Esophagus muscularis mucosa (tissue), 4 donors: ENCODE data around the gene MYO1B. TPM values are rescaled to one million over a fixed set of nuclear protein-coding genes. Genes with fewer than 3 reads are reported as not detected.

ENCODE experiments used
- DNase-seq: peaks from one replicate; pipeline ENCODE4 v3.0.0-alpha.2; 2017; ENCODE audit errors: extremely low spot score
- H3K27ac ChIP-seq, 4 donors: fragments of 200-600 bp; sonication (generic); replicated peaks in 1 of 4; 1 replicate in 3 of 4; 2 replicates in 1 of 4; pipeline ENCODE4 v1.5.1; 2016 to 2019; ENCODE audit warnings: mild to moderate bottlenecking in 1 of 4
- H3K27me3 ChIP-seq, 4 donors: fragments of 200-600 bp; sonication (generic); one replicate each; pipeline versions ENCODE4 v1.5.1 to v1.6.0; 2016 to 2019
- H3K36me3 ChIP-seq, 4 donors: fragments of 200-600 bp; sonication (generic); one replicate each; pipeline ENCODE4 v1.5.1; 2016 to 2019
- H3K4me1 ChIP-seq, 4 donors: fragments of 200-600 bp; sonication (generic); one replicate each; pipeline ENCODE4 v1.5.1; 2016 to 2019
- H3K4me3 ChIP-seq, 4 donors: fragments of 200-600 bp; sonication (generic); 1 replicate in 2 of 4; 2 replicates in 2 of 4; pipeline ENCODE4 v1.5.1; 2016 to 2019; ENCODE audit warnings: mild to moderate bottlenecking in 4 of 4, moderate library complexity in 1 of 4
- H3K9me3 ChIP-seq, 4 donors: fragments of 200-600 bp; sonication (generic); 1 replicate in 3 of 4; 2 replicates in 1 of 4; pipeline ENCODE4 v1.5.1; 2016 to 2019
- CTCF ChIP-seq, 3 experiments: fragments of 200-600 bp in 2 of 3; fragments of 450-650 bp in 1 of 3; sonication (generic) in 2 of 3; IDR thresholded peaks; one replicate each; pipeline ENCODE4 v1.5.1; 2017 to 2019; ENCODE audit warnings: antibody characterized with exemption in 3 of 3, mild to moderate bottlenecking in 2 of 3, moderate library complexity in 1 of 3
- EP300 ChIP-seq: sonication (generic); formaldehyde crosslinking; IDR thresholded peaks from one replicate; pipeline ENCODE4 v1.6.1; 2017; ENCODE audit warnings: antibody characterized with exemption
- POLR2A ChIP-seq: fragments of 450-650 bp; IDR thresholded peaks from one replicate; pipeline ENCODE4 v1.6.1; 2017; ENCODE audit warnings: antibody characterized with exemption, moderate library complexity, mild to moderate bottlenecking, low read depth
- POLR2AphosphoS5 ChIP-seq, 2 donors: sonication (generic); formaldehyde crosslinking; IDR thresholded peaks; one replicate each; pipeline ENCODE4 v1.6.1; 2017; ENCODE audit warnings: antibody characterized with exemption in 2 of 2
- WGBS: methylation state at CpG from one replicate; pipeline ENCODE4 v1.1.5; 2018; 5-methylcytosine and 5-hydroxymethylcytosine counted together
- intact Hi-C: fragments of 100-400 bp; cut with DNase I; formaldehyde crosslinking; loops from one replicate; pipeline ENCODE4 v1.15.1; 2023
- total RNA-seq, 4 donors: library from RNA; depleted of rRNA; stranded (reverse); fragments of >200 nt; gene quantifications; one replicate each; pipeline versions ENCODE4 v1.1.0 to v1.2.1, GENCODE V29; 2016

MYO1B gene
- total RNA-seq, 4 donors from 2014 or later: 14.8 to 17.3 (median 15.9) TPM

GRCh38 chr2:191333911-191334357 lies 88.7 kb downstream of the MYO1B start:
- Histone ChIP-seq H3K9me3 (no peaks in the 10 kb centered on the region), H3K27ac (peak overlapping the region in 3 of 4 donors; percentile 12 to 32 (median 18)), H3K4me3 (no peak overlapping the region), H3K4me1 (peaks cover 0 to 6% (median 5%) of the 10 kb centered on the region in 4 donors), H3K27me3 (no peaks in the 10 kb centered on the region), H3K36me3 (peaks cover 0 to 11% (median 0%) of the 10 kb centered on the region in 4 donors)
- WGBS: 59% methylated on average over 6 of the region's 6 CpGs
- DNase-seq: no peak
- no peak for TF ChIP-seq POLR2AphosphoS5 (IDR thresholded peaks at IDR 0.05)
- TF ChIP-seq POLR2A: no peak
- TF ChIP-seq EP300: no peak
- no peak for TF ChIP-seq CTCF (IDR thresholded peaks at IDR 0.05)
- intact Hi-C loops: no loop called here

GRCh38 chr2:191335875-191336464 lies 90.8 kb downstream of the MYO1B start:
- Histone ChIP-seq H3K27me3 (no peaks in the 10 kb centered on the region), H3K36me3 (peaks cover 0 to 8% (median 0%) of the 10 kb centered on the region in 4 donors), H3K9me3 (no peaks in the 10 kb centered on the region), H3K27ac (no peak overlapping the region), H3K4me3 (no peak overlapping the region), H3K4me1 (peaks cover 0 to 6% (median 5%) of the 10 kb centered on the region in 4 donors)
- no peak for DNase-seq
- intact Hi-C loops: no loop called here
- 81% methylated on average over 3 of the region's 3 CpGs for WGBS
- TF ChIP-seq POLR2AphosphoS5 (IDR thresholded peaks at IDR 0.05) (no peak), EP300 (no peak), CTCF (IDR thresholded peaks at IDR 0.05) (no peak), POLR2A (no peak)

- WGBS: 65% methylated on average over 3 of the region's 3 CpGs
- TF ChIP-seq EP300: no peak
- no peak for TF ChIP-seq POLR2AphosphoS5 (IDR thresholded peaks at IDR 0.05)
- TF ChIP-seq CTCF (IDR thresholded peaks at IDR 0.05): no peak
- TF ChIP-seq POLR2A: no peak
- no peak overlapping the region for H3K4me3 ChIP-seq
- intact Hi-C loops: no loop called here
- no peak overlapping the region for H3K27ac ChIP-seq
- DNase-seq: no peak
- H3K36me3 ChIP-seq: no peaks in the 10 kb centered on the region
- H3K9me3 ChIP-seq: no peaks in the 10 kb centered on the region
- peaks cover 4 to 13% (median 6%) of the 10 kb centered on the region in 4 donors for H3K4me1 ChIP-seq
- no peaks in the 10 kb centered on the region for H3K27me3 ChIP-seq
Measured at GRCh38 chr2:191341436-191341835, 96.2 kb downstream of the MYO1B start.

GRCh38 chr2:191343796-191344338 lies 98.7 kb downstream of the MYO1B start:
- DNase-seq: no peak
- Histone ChIP-seq H3K4me3 (no peak overlapping the region), H3K27me3 (no peaks in the 10 kb centered on the region), H3K4me1 (peaks cover 0 to 17% (median 8%) of the 10 kb centered on the region in 4 donors), H3K27ac (no peak overlapping the region), H3K36me3 (no peaks in the 10 kb centered on the region), H3K9me3 (no peaks in the 10 kb centered on the region)
- TF ChIP-seq POLR2AphosphoS5 (IDR thresholded peaks at IDR 0.05) (no peak), POLR2A (no peak), EP300 (no peak), CTCF (IDR thresholded peaks at IDR 0.05) (no peak)
- 44% methylated on average over 2 of the region's 2 CpGs for WGBS
- intact Hi-C loops: no loop called here
